ENCODE results near the gene ST6GAL1.
A peak's percentile ranks its signal among the peaks of the same experiment; 100 is the strongest.

ST6GAL1 gene

DNA sequence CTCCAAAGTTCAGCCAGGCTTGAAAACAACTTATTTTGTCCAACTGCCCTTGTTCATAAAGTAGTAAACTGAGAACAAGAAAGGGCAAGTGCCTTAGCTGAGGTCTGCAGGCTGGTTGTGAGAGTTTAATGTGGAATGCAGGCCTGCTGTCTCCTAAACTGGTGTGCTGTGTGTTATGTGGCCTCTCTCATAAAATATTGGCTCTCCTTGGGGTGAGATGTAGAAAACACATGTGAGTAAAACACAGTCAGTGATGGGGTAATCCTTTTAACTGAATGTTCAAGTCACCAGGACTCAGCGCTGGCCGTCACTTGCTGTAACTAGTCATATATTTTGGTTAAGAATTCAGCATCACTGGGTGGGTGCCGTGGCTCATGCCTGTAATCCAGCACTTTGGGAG, 7.1 kb upstream of the ST6GAL1 start:
- no peak for DNase-seq (ENCODE audit: low spot score in 2 of 2)

GRCh38 chr3:186925826-186926225, 4.5 kb upstream of the ST6GAL1 start:
- no peaks in the 10 kb centered on the region for H3K27me3 Mint-ChIP-seq
- H3K4me1 Mint-ChIP-seq = peaks cover 18% of the 10 kb centered on the region

More for the DNA sequence above, 7.1 kb upstream of the ST6GAL1 start:
- no peaks in the 10 kb centered on the region for H3K27me3 Mint-ChIP-seq
- peaks cover 17% of the 10 kb centered on the region for H3K4me1 Mint-ChIP-seq
- H3K27ac Mint-ChIP-seq = no peak overlapping the region
- no peaks in the 10 kb centered on the region for H3K36me3 Mint-ChIP-seq
- no peak for ATAC-seq (ENCODE audit: low read depth)
- H3K9me3 Mint-ChIP-seq = no peaks in the 10 kb centered on the region
- no peak overlapping the region for H3K4me3 Mint-ChIP-seq

GRCh38 chr3:186929186-186929585, 1.1 kb upstream of the ST6GAL1 start:
- Mint-ChIP-seq H3K4me3 (peak overlapping the region; percentile 37), H3K4me1 (peaks cover 37% of the 10 kb centered on the region), H3K9me3 (no peaks in the 10 kb centered on the region), H3K27ac (no peak overlapping the region), H3K36me3 (peaks cover 12% of the 10 kb centered on the region), H3K27me3 (no peaks in the 10 kb centered on the region)
- ATAC-seq (ENCODE audit: low read depth) = no peak
- no peak for DNase-seq (ENCODE audit: low spot score in 2 of 2)

More at GRCh38 chr3:186925826-186926225, 4.5 kb upstream of the ST6GAL1 start:
- Mint-ChIP-seq H3K4me3 (no peak overlapping the region), H3K36me3 (no peaks in the 10 kb centered on the region), H3K27ac (no peak overlapping the region), H3K9me3 (no peaks in the 10 kb centered on the region)
- ATAC-seq (ENCODE audit: low read depth) (no peak), DNase-seq (ENCODE audit: low spot score in 2 of 2) (no peak)

DNA sequence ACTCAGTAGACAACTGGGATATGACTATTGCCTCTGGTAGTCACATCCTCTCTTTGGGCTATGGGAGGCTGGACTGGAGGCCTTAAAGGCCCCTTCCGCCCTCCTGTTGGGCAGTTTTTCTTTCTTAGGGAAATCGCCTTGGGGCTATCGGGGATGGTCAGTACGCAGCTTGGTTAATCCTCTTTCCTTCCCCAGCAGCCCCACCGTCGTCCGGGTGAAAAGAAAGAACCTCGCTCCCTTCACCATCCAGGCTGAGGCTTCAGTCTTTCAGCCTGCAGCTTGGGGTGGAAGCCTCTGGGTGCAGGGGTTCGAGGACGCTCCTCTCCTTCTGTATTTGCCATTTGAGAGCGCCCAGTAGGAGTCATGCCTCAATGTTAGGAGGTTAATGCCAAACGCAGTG, 641 bp upstream of the ST6GAL1 start:
- H3K36me3 Mint-ChIP-seq = peaks cover 13% of the 10 kb centered on the region
- DNase-seq (ENCODE audit: low spot score in 2 of 2) = no peak
- H3K4me1 Mint-ChIP-seq = peaks cover 40% of the 10 kb centered on the region
- peak overlapping the region; percentile 97 for H3K4me3 Mint-ChIP-seq
- H3K27ac Mint-ChIP-seq = peak overlapping the region; percentile 92
- ATAC-seq (ENCODE audit: low read depth) = no peak
- no peaks in the 10 kb centered on the region for H3K9me3 Mint-ChIP-seq
- H3K27me3 Mint-ChIP-seq = no peaks in the 10 kb centered on the region

GRCh38 chr3:186930641-186931531, 560 bp downstream of the ST6GAL1 start:
- H3K4me1 Mint-ChIP-seq = peaks cover 42% of the 10 kb centered on the region
- no peaks in the 10 kb centered on the region for H3K27me3 Mint-ChIP-seq
- H3K27ac Mint-ChIP-seq = peak overlapping the region; percentile 92
- ATAC-seq (ENCODE audit: low read depth) (peak; percentile 83), DNase-seq (ENCODE audit: low spot score in 2 of 2) (peak; percentile 67 to 68)
- peaks cover 23% of the 10 kb centered on the region for H3K36me3 Mint-ChIP-seq
- H3K4me3 Mint-ChIP-seq = peak overlapping the region; percentile 97
- H3K9me3 Mint-ChIP-seq = no peaks in the 10 kb centered on the region

- peak overlapping the region; percentile 97 for H3K4me3 Mint-ChIP-seq
- DNase-seq (ENCODE audit: low spot score in 2 of 2) = peak in 1 of 2 donors; percentile 46
Observed at GRCh38 chr3:186931532-186932280, 1.4 kb downstream of the ST6GAL1 start.

GRCh38 chr3:186932281-186933181, 2.2 kb downstream of the ST6GAL1 start:
- Mint-ChIP-seq H3K27me3 (no peaks in the 10 kb centered on the region), H3K36me3 (peaks cover 26% of the 10 kb centered on the region), H3K27ac (peak overlapping the region; percentile 92), H3K4me3 (peak overlapping the region; percentile 97), H3K4me1 (peaks cover 41% of the 10 kb centered on the region), H3K9me3 (no peaks in the 10 kb centered on the region)
- DNase-seq (ENCODE audit: low spot score in 2 of 2) = no peak
- ATAC-seq (ENCODE audit: low read depth) = no peak

More at GRCh38 chr3:186931532-186932280, 1.4 kb downstream of the ST6GAL1 start:
- H3K27ac Mint-ChIP-seq = peak overlapping the region; percentile 92
- peak; percentile 18 for ATAC-seq (ENCODE audit: low read depth)
- no peaks in the 10 kb centered on the region for H3K9me3 Mint-ChIP-seq
- H3K4me1 Mint-ChIP-seq = peaks cover 36% of the 10 kb centered on the region
- H3K27me3 Mint-ChIP-seq = no peaks in the 10 kb centered on the region
- peaks cover 23% of the 10 kb centered on the region for H3K36me3 Mint-ChIP-seq

GRCh38 chr3:186933816-186934215, 3.5 kb downstream of the ST6GAL1 start:
- Mint-ChIP-seq H3K9me3 (no peaks in the 10 kb centered on the region), H3K27me3 (no peaks in the 10 kb centered on the region), H3K4me1 (peaks cover 49% of the 10 kb centered on the region), H3K4me3 (no peak overlapping the region), H3K27ac (no peak overlapping the region), H3K36me3 (peaks cover 31% of the 10 kb centered on the region)
- ATAC-seq (ENCODE audit: low read depth) (no peak), DNase-seq (ENCODE audit: low spot score in 2 of 2) (no peak)

- DNase-seq (ENCODE audit: low spot score in 2 of 2) (no peak), ATAC-seq (ENCODE audit: low read depth) (no peak)
- Mint-ChIP-seq H3K27ac (peak overlapping the region; percentile 83), H3K36me3 (peaks cover 32% of the 10 kb centered on the region), H3K27me3 (no peaks in the 10 kb centered on the region), H3K4me1 (peaks cover 48% of the 10 kb centered on the region), H3K9me3 (no peaks in the 10 kb centered on the region), H3K4me3 (no peak overlapping the region)
Observed at GRCh38 chr3:186935133-186935532, 4.8 kb downstream of the ST6GAL1 start.

DNA sequence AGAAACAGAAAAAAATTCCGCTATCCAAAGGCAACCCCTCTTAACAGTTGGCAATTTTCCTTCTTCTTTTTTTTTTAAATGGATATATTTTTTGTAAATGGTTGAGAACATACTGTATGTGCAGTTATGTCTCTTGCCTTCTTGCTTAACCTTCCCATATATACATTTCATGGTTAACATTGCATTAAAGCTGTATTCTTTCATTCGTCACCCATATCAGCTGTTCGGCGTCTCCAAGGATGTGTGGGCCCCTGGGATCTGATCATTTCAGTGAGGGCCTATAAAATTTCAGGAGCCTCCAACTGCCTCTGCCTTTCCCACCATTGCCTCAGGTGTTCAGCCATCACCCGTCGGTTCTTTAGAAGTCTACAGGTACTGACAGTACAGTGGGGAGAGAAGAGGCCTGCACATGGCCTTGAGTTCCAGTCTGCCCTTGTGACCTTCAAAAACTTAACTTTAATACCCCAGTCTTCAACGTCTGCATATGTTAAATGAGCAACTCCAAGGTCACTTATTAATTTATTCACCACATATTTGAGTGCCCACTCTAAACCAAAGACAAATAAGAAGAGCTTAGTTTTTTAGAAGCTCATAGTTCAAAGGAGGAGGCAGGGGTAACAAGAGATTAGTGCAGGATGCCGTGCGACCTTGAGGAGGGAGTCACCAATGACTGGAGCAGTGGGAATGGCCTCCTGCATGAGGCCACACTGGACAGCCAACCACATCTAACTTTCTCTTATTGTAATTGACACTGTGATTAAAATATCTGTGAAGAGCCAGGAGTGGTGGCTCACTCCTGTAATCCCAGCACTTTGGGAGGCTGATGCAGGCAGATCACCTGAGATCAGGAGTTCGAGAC, 6.9 kb downstream of the ST6GAL1 start:
- Mint-ChIP-seq H3K4me1 (peaks cover 55% of the 10 kb centered on the region), H3K4me3 (no peak overlapping the region), H3K9me3 (no peaks in the 10 kb centered on the region), H3K36me3 (peaks cover 32% of the 10 kb centered on the region), H3K27me3 (no peaks in the 10 kb centered on the region), H3K27ac (peak overlapping the region; percentile 31)
- no peak for DNase-seq (ENCODE audit: low spot score in 2 of 2)
- ATAC-seq (ENCODE audit: low read depth) = no peak

GRCh38 chr3:186938716-186939115, 8.4 kb downstream of the ST6GAL1 start:
- DNase-seq (ENCODE audit: low spot score in 2 of 2) (no peak), ATAC-seq (ENCODE audit: low read depth) (no peak)
- Mint-ChIP-seq H3K27ac (peak overlapping the region; percentile 80), H3K9me3 (no peaks in the 10 kb centered on the region), H3K4me1 (peaks cover 50% of the 10 kb centered on the region), H3K36me3 (peaks cover 38% of the 10 kb centered on the region), H3K27me3 (no peaks in the 10 kb centered on the region), H3K4me3 (no peak overlapping the region)

DNA sequence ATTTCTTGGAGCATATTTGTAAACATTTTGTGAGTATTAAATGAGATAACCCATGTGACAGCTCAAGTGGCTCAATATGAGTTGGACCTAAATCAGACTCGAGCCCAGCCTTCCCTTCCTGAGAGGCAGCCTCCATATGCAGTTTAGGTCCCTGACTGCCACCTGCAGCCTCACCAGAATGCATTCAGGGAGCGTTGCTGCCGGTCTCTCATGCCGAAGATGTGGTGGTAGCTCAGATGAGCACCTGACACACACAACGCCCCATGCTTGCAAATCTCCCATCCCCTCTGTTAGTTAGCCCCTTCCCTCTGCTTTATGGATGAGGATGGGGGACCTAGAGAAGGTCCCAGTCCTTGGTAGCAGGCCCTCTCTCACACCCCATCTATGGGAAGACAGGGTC, 9.2 kb downstream of the ST6GAL1 start:
- peaks cover 49% of the 10 kb centered on the region for H3K4me1 Mint-ChIP-seq
- no peaks in the 10 kb centered on the region for H3K27me3 Mint-ChIP-seq
- DNase-seq (ENCODE audit: low spot score in 2 of 2) = no peak
- H3K9me3 Mint-ChIP-seq = no peaks in the 10 kb centered on the region
- no peak for ATAC-seq (ENCODE audit: low read depth)
- H3K4me3 Mint-ChIP-seq = no peak overlapping the region
- H3K27ac Mint-ChIP-seq = peak overlapping the region; percentile 9
- H3K36me3 Mint-ChIP-seq = peaks cover 40% of the 10 kb centered on the region

DNA sequence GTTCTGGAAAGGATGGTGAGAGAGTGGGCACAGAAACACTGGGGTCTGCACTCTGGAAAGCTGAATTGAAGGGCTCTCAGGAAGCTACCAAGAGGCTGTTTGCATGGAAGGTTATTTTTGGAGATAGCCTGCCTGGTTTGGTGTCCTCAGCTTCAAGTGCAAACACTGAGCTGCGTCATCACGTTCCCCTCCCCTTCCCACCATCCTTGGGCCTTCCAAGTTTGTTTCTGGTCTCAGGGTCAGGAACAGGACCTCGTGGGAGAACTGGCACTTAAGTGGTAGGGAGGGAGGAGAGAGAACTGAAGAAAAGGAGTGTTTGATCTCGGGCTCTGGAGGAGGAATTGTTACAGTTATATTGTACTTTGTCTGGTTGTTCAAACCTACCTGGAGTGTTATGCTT, 10.6 kb downstream of the ST6GAL1 start:
- ATAC-seq (ENCODE audit: low read depth) (no peak), DNase-seq (ENCODE audit: low spot score in 2 of 2) (no peak)
- Mint-ChIP-seq H3K27me3 (no peaks in the 10 kb centered on the region), H3K4me1 (peaks cover 47% of the 10 kb centered on the region), H3K36me3 (peaks cover 39% of the 10 kb centered on the region), H3K9me3 (no peaks in the 10 kb centered on the region), H3K27ac (peak overlapping the region; percentile 76), H3K4me3 (no peak overlapping the region)

Measured in memory B cell (primary cell).